ENCODE data around the gene ZFP42. TPM values are rescaled to one million over a fixed set of nuclear protein-coding genes. Genes with fewer than 3 reads are reported as not detected.
"Not testable (repeated sequence)": the region's sequence is repeated elsewhere in the genome, so short reads cannot be mapped to it uniquely, and the experiment has no call there.

Gene ZFP42
- total RNA-seq, 1 donor from 2014 or later, result not detected

- no peaks in the 10 kb centered on the region for H3K36me3 Mint-ChIP-seq (ENCODE audit: unreplicated experiment)
- no peak overlapping the region for H3K4me3 Mint-ChIP-seq (ENCODE audit: unreplicated experiment)
- H3K9me3 Mint-ChIP-seq (ENCODE audit: unreplicated experiment), result no peaks in the 10 kb centered on the region
- no peaks in the 10 kb centered on the region for H3K27me3 Mint-ChIP-seq (ENCODE audit: unreplicated experiment)
- no peak for TF ChIP-seq CTCF (IDR thresholded peaks at IDR 0.05)
- no peak overlapping the region for H3K27ac Mint-ChIP-seq (ENCODE audit: unreplicated experiment)
- H3K4me1 Mint-ChIP-seq (ENCODE audit: unreplicated experiment), result peaks cover 2% of the 10 kb centered on the region
- no peak for DNase-seq (ENCODE audit: extremely low spot score, unreplicated experiment)
Measured at GRCh38 chr4:187972135-187972534, 23.4 kb upstream of the ZFP42 start.

GRCh38 chr4:187983746-187984145 is 11.8 kb upstream of the ZFP42 start:
- no peak for DNase-seq (ENCODE audit: extremely low spot score, unreplicated experiment)
- no peaks in the 10 kb centered on the region for H3K4me1 Mint-ChIP-seq (ENCODE audit: unreplicated experiment)
- no peak for TF ChIP-seq CTCF (IDR thresholded peaks at IDR 0.05)
- no peak overlapping the region for H3K4me3 Mint-ChIP-seq (ENCODE audit: unreplicated experiment)
- no peaks in the 10 kb centered on the region for H3K36me3 Mint-ChIP-seq (ENCODE audit: unreplicated experiment)
- no peak overlapping the region for H3K27ac Mint-ChIP-seq (ENCODE audit: unreplicated experiment)
- H3K9me3 Mint-ChIP-seq (ENCODE audit: unreplicated experiment), result no peaks in the 10 kb centered on the region
- H3K27me3 Mint-ChIP-seq (ENCODE audit: unreplicated experiment), result no peaks in the 10 kb centered on the region

GRCh38 chr4:187992971-187993370 is 2.6 kb upstream of the ZFP42 start:
- H3K4me1 Mint-ChIP-seq (ENCODE audit: unreplicated experiment), result peaks cover 10% of the 10 kb centered on the region
- peaks cover 3% of the 10 kb centered on the region for H3K9me3 Mint-ChIP-seq (ENCODE audit: unreplicated experiment)
- no peak overlapping the region for H3K4me3 Mint-ChIP-seq (ENCODE audit: unreplicated experiment)
- TF ChIP-seq CTCF (IDR thresholded peaks at IDR 0.05), result no peak
- H3K27ac Mint-ChIP-seq (ENCODE audit: unreplicated experiment), result no peak overlapping the region
- no peaks in the 10 kb centered on the region for H3K27me3 Mint-ChIP-seq (ENCODE audit: unreplicated experiment)
- H3K36me3 Mint-ChIP-seq (ENCODE audit: unreplicated experiment), result no peaks in the 10 kb centered on the region
- DNase-seq (ENCODE audit: extremely low spot score, unreplicated experiment), result no peak

GRCh38 chr4:187993827-187994226 is 1.7 kb upstream of the ZFP42 start:
- H3K4me1 Mint-ChIP-seq (ENCODE audit: unreplicated experiment), result peaks cover 10% of the 10 kb centered on the region
- no peaks in the 10 kb centered on the region for H3K27me3 Mint-ChIP-seq (ENCODE audit: unreplicated experiment)
- no peaks in the 10 kb centered on the region for H3K36me3 Mint-ChIP-seq (ENCODE audit: unreplicated experiment)
- TF ChIP-seq CTCF (IDR thresholded peaks at IDR 0.05), result peak; percentile 49
- no peak overlapping the region for H3K4me3 Mint-ChIP-seq (ENCODE audit: unreplicated experiment)
- DNase-seq (ENCODE audit: extremely low spot score, unreplicated experiment), result no peak
- no peak overlapping the region for H3K27ac Mint-ChIP-seq (ENCODE audit: unreplicated experiment)
- H3K9me3 Mint-ChIP-seq (ENCODE audit: unreplicated experiment), result peaks cover 3% of the 10 kb centered on the region

GRCh38 chr4:187996502-187997177 is 1.1 kb downstream of the ZFP42 start:
- no peak for DNase-seq (ENCODE audit: extremely low spot score, unreplicated experiment)
- Mint-ChIP-seq H3K27me3 (ENCODE audit: unreplicated experiment) (no peaks in the 10 kb centered on the region), H3K4me1 (ENCODE audit: unreplicated experiment) (no peaks in the 10 kb centered on the region), H3K27ac (ENCODE audit: unreplicated experiment) (no peak overlapping the region), H3K36me3 (ENCODE audit: unreplicated experiment) (no peaks in the 10 kb centered on the region), H3K4me3 (ENCODE audit: unreplicated experiment) (no peak overlapping the region), H3K9me3 (ENCODE audit: unreplicated experiment) (peaks cover 3% of the 10 kb centered on the region)
- no peak for TF ChIP-seq CTCF (IDR thresholded peaks at IDR 0.05)

- not testable (repeated sequence) for H3K4me3 Mint-ChIP-seq (ENCODE audit: unreplicated experiment); DNase-seq (ENCODE audit: extremely low spot score, unreplicated experiment); H3K36me3 Mint-ChIP-seq (ENCODE audit: unreplicated experiment); H3K9me3 Mint-ChIP-seq (ENCODE audit: unreplicated experiment); H3K27ac Mint-ChIP-seq (ENCODE audit: unreplicated experiment); H3K4me1 Mint-ChIP-seq (ENCODE audit: unreplicated experiment); H3K27me3 Mint-ChIP-seq (ENCODE audit: unreplicated experiment)
Measured at GRCh38 chr4:187997991-187998390, 2.4 kb downstream of the ZFP42 start.

Data from osteocyte (in vitro differentiated cells).